ENCODE results near the gene KIF13A.

DNA sequence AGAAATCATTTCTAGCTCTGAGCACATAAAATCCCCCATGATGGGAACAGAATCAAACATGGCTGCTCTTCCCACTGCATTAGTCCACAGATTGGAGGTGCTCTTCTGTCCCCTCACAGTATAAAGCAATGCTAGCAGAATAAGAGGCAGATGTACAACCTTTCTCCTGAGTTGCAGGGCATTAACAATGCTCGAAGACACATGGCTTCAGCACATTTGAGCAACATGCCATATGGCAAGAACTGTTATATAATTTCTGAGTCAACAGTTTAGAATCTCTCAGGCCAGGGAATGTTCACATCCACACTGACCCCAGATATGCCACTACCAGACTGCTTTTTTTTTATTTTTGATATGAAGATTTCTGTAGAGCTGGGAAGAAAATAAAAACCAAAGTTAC lies 119.6 kb downstream of the KIF13A start:
- TF ChIP-seq, protein P1, sequence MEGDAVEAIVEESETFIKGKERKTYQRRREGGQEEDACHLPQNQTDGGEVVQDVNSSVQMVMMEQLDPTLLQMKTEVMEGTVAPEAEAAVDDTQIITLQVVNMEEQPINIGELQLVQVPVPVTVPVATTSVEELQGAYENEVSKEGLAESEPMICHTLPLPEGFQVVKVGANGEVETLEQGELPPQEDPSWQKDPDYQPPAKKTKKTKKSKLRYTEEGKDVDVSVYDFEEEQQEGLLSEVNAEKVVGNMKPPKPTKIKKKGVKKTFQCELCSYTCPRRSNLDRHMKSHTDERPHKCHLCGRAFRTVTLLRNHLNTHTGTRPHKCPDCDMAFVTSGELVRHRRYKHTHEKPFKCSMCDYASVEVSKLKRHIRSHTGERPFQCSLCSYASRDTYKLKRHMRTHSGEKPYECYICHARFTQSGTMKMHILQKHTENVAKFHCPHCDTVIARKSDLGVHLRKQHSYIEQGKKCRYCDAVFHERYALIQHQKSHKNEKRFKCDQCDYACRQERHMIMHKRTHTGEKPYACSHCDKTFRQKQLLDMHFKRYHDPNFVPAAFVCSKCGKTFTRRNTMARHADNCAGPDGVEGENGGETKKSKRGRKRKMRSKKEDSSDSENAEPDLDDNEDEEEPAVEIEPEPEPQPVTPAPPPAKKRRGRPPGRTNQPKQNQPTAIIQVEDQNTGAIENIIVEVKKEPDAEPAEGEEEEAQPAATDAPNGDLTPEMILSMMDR (IDR thresholded peaks at IDR 0.05; ENCODE audit: insufficient read depth, low read length) = no peak
- no peak for TF ChIP-seq POLR2AphosphoS5 (IDR thresholded peaks at IDR 0.05; ENCODE audit: low read depth)
- TF ChIP-seq, protein P2, sequence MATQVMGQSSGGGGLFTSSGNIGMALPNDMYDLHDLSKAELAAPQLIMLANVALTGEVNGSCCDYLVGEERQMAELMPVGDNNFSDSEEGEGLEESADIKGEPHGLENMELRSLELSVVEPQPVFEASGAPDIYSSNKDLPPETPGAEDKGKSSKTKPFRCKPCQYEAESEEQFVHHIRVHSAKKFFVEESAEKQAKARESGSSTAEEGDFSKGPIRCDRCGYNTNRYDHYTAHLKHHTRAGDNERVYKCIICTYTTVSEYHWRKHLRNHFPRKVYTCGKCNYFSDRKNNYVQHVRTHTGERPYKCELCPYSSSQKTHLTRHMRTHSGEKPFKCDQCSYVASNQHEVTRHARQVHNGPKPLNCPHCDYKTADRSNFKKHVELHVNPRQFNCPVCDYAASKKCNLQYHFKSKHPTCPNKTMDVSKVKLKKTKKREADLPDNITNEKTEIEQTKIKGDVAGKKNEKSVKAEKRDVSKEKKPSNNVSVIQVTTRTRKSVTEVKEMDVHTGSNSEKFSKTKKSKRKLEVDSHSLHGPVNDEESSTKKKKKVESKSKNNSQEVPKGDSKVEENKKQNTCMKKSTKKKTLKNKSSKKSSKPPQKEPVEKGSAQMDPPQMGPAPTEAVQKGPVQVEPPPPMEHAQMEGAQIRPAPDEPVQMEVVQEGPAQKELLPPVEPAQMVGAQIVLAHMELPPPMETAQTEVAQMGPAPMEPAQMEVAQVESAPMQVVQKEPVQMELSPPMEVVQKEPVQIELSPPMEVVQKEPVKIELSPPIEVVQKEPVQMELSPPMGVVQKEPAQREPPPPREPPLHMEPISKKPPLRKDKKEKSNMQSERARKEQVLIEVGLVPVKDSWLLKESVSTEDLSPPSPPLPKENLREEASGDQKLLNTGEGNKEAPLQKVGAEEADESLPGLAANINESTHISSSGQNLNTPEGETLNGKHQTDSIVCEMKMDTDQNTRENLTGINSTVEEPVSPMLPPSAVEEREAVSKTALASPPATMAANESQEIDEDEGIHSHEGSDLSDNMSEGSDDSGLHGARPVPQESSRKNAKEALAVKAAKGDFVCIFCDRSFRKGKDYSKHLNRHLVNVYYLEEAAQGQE (IDR thresholded peaks at IDR 0.05; ENCODE audit: insufficient replicate concordance, low read depth) = no peak
- no peak for TF ChIP-seq GABPA (IDR thresholded peaks at IDR 0.05; ENCODE audit: low read depth)

Measured in HL-60 (cell line).